ENCODE data around the gene BCAN.

The BCAN gene

GRCh38 chr1:156659988-156660751, 18.3 kb downstream of the BCAN start:
- H3K27me3 Mint-ChIP-seq = peaks cover 28% of the 10 kb centered on the region
- peak; percentile 87 for ATAC-seq
- no peaks in the 10 kb centered on the region for H3K36me3 Mint-ChIP-seq
- H3K4me3 Mint-ChIP-seq = peak overlapping the region; percentile 63
- no peaks in the 10 kb centered on the region for H3K9me3 Mint-ChIP-seq
- peak overlapping the region; percentile 60 for H3K27ac Mint-ChIP-seq
- peaks cover 98% of the 10 kb centered on the region for H3K4me1 Mint-ChIP-seq

GRCh38 chr1:156660752-156661112, 18.8 kb downstream of the BCAN start:
- H3K9me3 Mint-ChIP-seq = no peaks in the 10 kb centered on the region
- no peak for ATAC-seq
- peaks cover 22% of the 10 kb centered on the region for H3K27me3 Mint-ChIP-seq
- H3K36me3 Mint-ChIP-seq = no peaks in the 10 kb centered on the region
- peaks cover 98% of the 10 kb centered on the region for H3K4me1 Mint-ChIP-seq
- H3K27ac Mint-ChIP-seq = peak overlapping the region; percentile 60
- peak overlapping the region; percentile 34 for H3K4me3 Mint-ChIP-seq

GRCh38 chr1:156662005-156662799, 20.3 kb downstream of the BCAN start:
- peak overlapping the region; percentile 12 for H3K27ac Mint-ChIP-seq
- no peaks in the 10 kb centered on the region for H3K36me3 Mint-ChIP-seq
- H3K9me3 Mint-ChIP-seq = no peaks in the 10 kb centered on the region
- H3K27me3 Mint-ChIP-seq = peaks cover 8% of the 10 kb centered on the region
- H3K4me1 Mint-ChIP-seq = peaks cover 87% of the 10 kb centered on the region
- no peak overlapping the region for H3K4me3 Mint-ChIP-seq
- no peak for ATAC-seq

- H3K4me3 Mint-ChIP-seq = no peak overlapping the region
- no peaks in the 10 kb centered on the region for H3K9me3 Mint-ChIP-seq
- peak overlapping the region; percentile 12 for H3K27ac Mint-ChIP-seq
- H3K36me3 Mint-ChIP-seq = no peaks in the 10 kb centered on the region
- peaks cover 2% of the 10 kb centered on the region for H3K27me3 Mint-ChIP-seq
- peaks cover 81% of the 10 kb centered on the region for H3K4me1 Mint-ChIP-seq
- no peak for ATAC-seq
These were observed 20.8 kb downstream of the BCAN start for GRCh38 chr1:156662800-156663055.

GRCh38 chr1:156663178-156663577, 21.3 kb downstream of the BCAN start:
- ATAC-seq = no peak
- Mint-ChIP-seq H3K27me3 (no peaks in the 10 kb centered on the region), H3K27ac (peak overlapping the region; percentile 12), H3K9me3 (no peaks in the 10 kb centered on the region), H3K36me3 (no peaks in the 10 kb centered on the region), H3K4me3 (no peak overlapping the region), H3K4me1 (peaks cover 77% of the 10 kb centered on the region)

- no peak for ATAC-seq
These were observed 22.3 kb downstream of the BCAN start for GRCh38 chr1:156664046-156664766.

GRCh38 chr1:156664767-156665411, 23.0 kb downstream of the BCAN start:
- Mint-ChIP-seq H3K27me3 (peaks cover under 1% of the 10 kb centered on the region), H3K9me3 (no peaks in the 10 kb centered on the region), H3K27ac (peak overlapping the region; percentile 75), H3K4me3 (no peak overlapping the region), H3K4me1 (peaks cover 63% of the 10 kb centered on the region), H3K36me3 (no peaks in the 10 kb centered on the region)
- peak; percentile 35 for ATAC-seq

More at GRCh38 chr1:156664046-156664766, 22.3 kb downstream of the BCAN start:
- Mint-ChIP-seq H3K27me3 (no peaks in the 10 kb centered on the region), H3K4me3 (no peak overlapping the region), H3K9me3 (no peaks in the 10 kb centered on the region), H3K36me3 (no peaks in the 10 kb centered on the region), H3K27ac (peak overlapping the region; percentile 12), H3K4me1 (peaks cover 67% of the 10 kb centered on the region)

GRCh38 chr1:156665539-156665938, 23.6 kb downstream of the BCAN start:
- Mint-ChIP-seq H3K4me1 (peaks cover 63% of the 10 kb centered on the region), H3K36me3 (no peaks in the 10 kb centered on the region), H3K4me3 (no peak overlapping the region), H3K9me3 (no peaks in the 10 kb centered on the region), H3K27me3 (peaks cover 7% of the 10 kb centered on the region), H3K27ac (peak overlapping the region; percentile 75)
- no peak for ATAC-seq

GRCh38 chr1:156666862-156667609, 25.1 kb downstream of the BCAN start:
- H3K27me3 Mint-ChIP-seq = peaks cover 21% of the 10 kb centered on the region

GRCh38 chr1:156667610-156667967, 25.7 kb downstream of the BCAN start:
- Mint-ChIP-seq H3K36me3 (no peaks in the 10 kb centered on the region), H3K4me1 (peaks cover 49% of the 10 kb centered on the region), H3K27me3 (peaks cover 21% of the 10 kb centered on the region), H3K27ac (peak overlapping the region; percentile 13), H3K4me3 (no peak overlapping the region), H3K9me3 (no peaks in the 10 kb centered on the region)
- no peak for ATAC-seq

More at GRCh38 chr1:156666862-156667609, 25.1 kb downstream of the BCAN start:
- Mint-ChIP-seq H3K4me3 (no peak overlapping the region), H3K4me1 (peaks cover 54% of the 10 kb centered on the region), H3K36me3 (no peaks in the 10 kb centered on the region), H3K27ac (peak overlapping the region; percentile 13), H3K9me3 (no peaks in the 10 kb centered on the region)
- no peak for ATAC-seq

- H3K4me1 Mint-ChIP-seq = peaks cover 44% of the 10 kb centered on the region
- no peaks in the 10 kb centered on the region for H3K36me3 Mint-ChIP-seq
- H3K4me3 Mint-ChIP-seq = no peak overlapping the region
- peaks cover 21% of the 10 kb centered on the region for H3K27me3 Mint-ChIP-seq
- no peak for ATAC-seq
- H3K27ac Mint-ChIP-seq = peak overlapping the region; percentile 13
- H3K9me3 Mint-ChIP-seq = no peaks in the 10 kb centered on the region
These were observed 26.2 kb downstream of the BCAN start for GRCh38 chr1:156667968-156668709.

GRCh38 chr1:156668801-156669637, 27.1 kb downstream of the BCAN start:
- H3K4me1 Mint-ChIP-seq = peaks cover 35% of the 10 kb centered on the region
- H3K9me3 Mint-ChIP-seq = no peaks in the 10 kb centered on the region
- ATAC-seq = no peak
- no peak overlapping the region for H3K27ac Mint-ChIP-seq
- H3K27me3 Mint-ChIP-seq = peaks cover 28% of the 10 kb centered on the region
- H3K36me3 Mint-ChIP-seq = no peaks in the 10 kb centered on the region
- H3K4me3 Mint-ChIP-seq = no peak overlapping the region

GRCh38 chr1:156669794-156670193, 27.9 kb downstream of the BCAN start:
- no peak for ATAC-seq
- no peaks in the 10 kb centered on the region for H3K9me3 Mint-ChIP-seq
- H3K27ac Mint-ChIP-seq = no peak overlapping the region
- H3K27me3 Mint-ChIP-seq = peaks cover 35% of the 10 kb centered on the region
- peaks cover 27% of the 10 kb centered on the region for H3K4me1 Mint-ChIP-seq
- no peak overlapping the region for H3K4me3 Mint-ChIP-seq
- H3K36me3 Mint-ChIP-seq = no peaks in the 10 kb centered on the region

Data from stimulated activated memory B cell treated with anti-CD40 and anti-IgM and Interleukin-4, amounts not matched to agents 10 μg/mL and 1 μg/mL and 100 μg/mL, for 72 hours (primary cell).